ENCODE results near the gene COL20A1.

The COL20A1 gene

DNA sequence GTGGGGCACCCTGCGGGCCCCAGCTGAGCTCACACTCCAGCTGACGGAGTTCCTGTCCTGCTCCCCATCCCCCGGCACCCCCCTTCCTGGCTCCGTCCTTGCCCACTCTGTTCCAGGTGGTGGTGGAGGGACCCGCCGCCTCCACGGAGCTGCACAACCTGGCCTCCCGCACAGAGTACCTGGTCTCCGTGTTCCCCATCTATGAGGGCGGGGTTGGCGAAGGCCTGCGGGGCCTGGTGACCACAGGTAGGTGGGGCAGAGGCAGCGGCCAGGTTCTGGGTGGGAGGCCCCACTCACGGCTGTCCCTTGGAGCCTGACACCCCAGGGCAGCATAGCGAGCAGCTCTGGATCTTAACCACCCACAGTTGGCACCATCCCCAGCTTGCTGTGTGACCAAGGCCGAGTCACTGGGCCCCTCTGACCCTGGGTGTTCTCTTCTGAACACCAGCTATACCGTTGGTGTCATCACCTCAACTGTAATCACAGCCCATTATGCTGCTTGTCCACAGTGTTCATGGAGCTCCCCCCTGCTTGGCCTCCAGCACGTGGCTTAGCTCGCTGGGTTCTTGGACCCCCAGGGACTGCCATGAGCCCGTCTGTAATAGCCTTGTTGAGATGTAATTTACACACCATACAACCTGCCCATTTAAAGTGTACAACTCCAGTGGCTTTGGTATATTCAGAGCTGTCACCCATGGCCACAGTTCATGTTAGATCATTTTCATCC is 17.4 kb downstream of the COL20A1 start:
- DNase-seq, result no peak

DNA sequence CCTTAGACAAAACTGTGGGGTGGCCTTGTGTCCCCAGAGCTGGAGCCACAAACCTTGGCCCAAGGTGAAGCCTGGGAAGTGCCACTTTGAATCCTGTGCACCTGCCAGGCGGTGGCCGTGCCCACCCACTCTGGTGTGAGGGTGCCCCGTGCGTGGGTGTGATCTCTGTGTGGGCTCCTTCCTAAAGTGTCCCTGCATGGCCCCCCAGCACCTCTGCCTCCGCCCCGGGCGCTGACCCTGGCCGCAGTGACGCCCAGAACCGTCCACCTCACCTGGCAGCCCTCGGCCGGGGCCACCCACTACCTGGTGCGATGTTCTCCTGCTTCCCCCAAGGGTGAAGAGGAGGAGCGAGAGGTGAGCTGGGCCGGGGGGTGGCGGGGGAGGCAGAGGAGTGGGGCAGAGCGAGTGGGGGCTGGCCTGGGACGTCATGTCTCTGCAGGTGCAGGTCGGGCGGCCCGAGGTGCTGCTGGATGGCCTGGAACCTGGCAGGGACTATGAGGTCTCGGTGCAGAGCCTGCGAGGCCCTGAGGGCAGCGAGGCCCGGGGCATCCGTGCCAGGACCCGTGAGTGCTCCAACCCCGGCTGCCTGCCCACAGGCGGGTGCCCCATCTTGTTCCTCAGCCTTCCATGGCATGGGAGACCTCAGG is 18.3 kb downstream of the COL20A1 start:
- no peak for DNase-seq

DNA sequence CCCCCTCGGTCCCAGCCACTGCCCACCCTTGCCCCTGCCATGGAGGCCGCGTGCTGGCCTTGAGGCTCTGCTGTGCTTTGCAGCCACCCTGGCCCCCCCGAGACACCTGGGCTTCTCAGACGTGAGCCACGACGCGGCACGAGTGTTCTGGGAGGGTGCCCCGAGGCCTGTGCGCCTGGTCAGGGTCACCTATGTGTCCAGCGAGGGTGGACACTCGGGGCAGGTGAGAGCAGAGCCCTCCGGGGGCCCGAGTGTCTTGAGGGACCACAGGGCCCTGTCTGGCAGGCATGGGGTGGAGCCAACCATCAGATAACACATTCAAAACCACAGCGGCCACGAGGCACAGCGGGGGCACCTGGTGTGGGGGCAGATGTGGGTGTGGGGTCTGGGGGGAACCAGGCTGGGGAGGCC is 18.9 kb downstream of the COL20A1 start:
- no peak for DNase-seq

DNA sequence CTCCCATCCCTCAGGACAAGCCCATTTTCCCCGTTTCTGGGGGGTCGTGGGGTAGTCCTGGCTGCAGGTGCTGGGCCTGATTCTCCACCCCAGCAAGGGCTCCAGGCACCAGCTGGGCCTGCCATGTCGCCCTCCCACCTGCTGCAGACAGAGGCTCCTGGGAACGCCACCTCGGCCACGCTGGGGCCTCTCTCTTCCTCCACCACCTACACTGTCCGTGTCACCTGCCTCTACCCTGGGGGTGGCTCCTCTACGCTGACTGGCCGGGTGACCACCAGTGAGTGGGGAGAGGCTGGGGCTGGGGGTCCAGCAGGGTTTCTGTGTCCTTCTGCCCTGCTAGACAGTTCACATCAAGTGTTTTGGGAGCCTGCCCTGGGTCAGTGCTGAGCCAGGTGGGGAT is 19.3 kb downstream of the COL20A1 start:
- no peak for DNase-seq

DNA sequence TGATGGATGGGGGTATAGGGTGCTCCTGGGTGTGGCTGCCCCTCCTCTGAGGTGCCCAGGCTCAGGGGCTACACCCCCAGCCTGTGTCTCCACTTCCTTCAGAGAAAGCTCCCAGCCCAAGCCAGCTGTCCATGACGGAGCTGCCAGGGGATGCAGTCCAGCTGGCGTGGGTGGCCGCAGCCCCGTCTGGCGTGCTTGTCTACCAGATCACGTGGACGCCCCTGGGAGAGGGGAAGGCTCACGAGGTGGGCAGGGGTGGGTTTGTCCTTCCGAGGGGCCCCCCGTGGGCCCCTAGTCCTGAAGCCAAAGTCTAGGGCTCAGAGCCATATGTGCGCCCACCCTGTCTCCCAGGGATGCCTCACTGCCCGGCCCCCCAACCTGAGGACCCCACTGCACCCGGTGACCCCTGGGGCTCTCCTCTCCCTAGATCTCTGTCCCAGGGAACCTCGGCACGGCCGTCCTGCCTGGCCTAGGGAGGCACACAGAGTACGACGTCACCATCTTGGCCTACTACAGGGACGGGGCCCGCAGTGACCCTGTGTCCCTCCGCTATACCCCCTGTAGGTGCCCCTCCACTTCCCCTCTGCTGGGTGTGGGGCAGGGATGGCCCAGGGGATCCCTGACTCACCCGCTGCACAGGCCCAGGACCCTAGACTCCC is 19.8 kb downstream of the COL20A1 start:
- no peak for DNase-seq

DNA sequence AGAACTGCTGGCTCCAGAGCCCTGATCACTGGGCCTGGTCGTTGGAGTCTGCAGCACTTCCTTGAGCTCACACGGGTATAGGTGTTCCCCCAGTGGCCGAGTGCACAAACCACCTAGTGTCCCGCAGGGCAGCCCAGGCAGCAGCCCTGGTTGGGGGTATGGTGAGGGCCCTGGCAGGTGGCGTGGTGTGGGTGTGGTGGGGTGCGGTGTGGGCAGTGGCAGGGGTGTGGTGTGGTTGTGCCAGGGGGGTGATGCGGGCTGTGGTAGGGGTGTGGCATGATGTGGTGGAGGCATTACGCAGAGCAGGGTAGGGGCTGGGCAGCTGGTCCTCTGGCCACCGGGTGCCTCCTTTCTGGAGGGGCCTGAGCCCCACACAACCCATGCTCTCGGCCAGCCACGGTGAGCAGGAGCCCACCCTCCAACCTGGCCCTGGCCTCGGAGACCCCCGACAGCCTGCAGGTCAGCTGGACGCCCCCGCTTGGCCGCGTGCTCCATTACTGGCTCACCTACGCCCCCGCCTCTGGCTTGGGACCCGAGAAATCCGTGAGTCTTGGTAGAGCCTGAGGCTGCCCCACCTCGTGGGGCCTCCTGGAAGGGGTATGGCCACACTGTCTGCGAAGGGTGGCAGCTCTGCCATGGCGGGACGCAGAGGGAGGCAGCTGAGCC is 20.5 kb downstream of the COL20A1 start:
- no peak for DNase-seq

DNA sequence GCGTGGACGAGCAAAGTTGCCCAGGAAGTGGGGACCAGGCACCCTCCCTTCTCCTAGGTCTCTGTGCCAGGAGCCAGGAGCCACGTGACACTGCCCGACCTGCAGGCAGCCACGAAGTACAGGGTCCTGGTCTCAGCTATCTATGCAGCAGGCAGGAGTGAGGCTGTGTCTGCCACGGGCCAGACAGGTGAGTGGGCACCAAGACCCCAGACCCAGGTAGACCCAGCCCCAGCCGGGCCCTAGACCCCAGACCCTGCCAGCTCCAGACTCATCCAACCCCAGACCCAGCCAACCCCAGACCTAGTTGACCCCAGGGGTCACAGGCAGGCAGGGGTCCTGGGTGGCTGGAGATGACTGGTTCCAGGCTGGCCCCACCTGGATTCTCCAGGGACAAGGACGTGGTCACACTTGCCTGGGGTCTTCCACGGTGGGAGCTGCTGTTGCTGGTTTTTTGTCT is 21.1 kb downstream of the COL20A1 start:
- no peak for DNase-seq

DNA sequence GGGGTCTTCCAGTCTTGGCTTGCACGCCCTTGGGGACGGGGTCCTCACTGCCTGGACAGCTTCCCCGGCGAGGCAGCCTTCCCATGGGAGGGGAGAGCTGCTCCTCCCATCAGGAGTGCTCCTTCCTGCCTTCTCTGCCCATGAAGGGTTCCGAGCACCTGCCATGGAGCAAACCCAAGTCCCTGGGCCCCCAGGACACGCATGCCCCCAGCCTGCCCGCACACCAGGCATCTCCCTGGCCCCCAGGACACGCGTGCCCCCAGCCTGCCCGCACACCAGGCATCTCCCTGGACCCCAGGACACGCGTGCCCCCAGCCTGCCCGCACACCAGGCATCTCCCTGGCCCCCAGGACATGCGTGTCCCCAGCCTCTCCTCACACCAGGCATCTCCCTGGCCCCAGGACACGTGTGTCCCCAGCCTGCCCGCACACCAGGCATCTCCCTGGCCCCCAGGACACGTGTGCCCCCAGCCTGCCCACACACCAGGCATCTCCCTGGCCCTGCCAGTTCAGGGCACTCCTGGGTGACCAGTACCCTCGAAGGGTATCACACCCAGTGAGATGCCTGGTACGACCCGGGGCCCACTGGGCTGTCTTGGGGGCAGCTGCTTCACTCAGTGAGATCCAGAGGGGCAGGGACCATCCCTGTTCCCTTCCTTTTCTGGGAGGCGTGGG is 21.7 kb downstream of the COL20A1 start:
- no peak for DNase-seq

DNA sequence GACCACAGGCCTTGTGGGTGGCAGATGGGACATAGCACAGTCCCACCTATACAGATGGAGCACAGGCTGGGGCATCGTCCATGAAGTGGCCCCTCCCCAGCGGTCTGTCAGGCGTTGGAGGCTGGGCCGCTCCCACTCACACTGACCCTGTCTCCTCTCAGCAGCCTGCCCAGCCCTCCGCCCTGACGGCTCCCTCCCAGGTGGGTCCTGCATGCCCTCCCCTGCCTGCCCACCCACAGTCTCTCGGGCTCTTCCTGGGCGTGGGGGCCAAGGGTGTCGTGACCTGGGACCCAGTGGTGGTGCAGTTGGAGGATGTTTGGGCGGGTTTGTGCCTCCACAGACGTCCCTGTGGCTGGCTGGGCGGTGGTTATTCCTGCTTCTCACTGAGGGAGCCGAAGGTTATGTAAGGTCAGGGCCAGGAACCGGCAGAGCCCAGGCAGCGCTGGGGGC is 22.3 kb downstream of the COL20A1 start:
- DNase-seq, result no peak

DNA sequence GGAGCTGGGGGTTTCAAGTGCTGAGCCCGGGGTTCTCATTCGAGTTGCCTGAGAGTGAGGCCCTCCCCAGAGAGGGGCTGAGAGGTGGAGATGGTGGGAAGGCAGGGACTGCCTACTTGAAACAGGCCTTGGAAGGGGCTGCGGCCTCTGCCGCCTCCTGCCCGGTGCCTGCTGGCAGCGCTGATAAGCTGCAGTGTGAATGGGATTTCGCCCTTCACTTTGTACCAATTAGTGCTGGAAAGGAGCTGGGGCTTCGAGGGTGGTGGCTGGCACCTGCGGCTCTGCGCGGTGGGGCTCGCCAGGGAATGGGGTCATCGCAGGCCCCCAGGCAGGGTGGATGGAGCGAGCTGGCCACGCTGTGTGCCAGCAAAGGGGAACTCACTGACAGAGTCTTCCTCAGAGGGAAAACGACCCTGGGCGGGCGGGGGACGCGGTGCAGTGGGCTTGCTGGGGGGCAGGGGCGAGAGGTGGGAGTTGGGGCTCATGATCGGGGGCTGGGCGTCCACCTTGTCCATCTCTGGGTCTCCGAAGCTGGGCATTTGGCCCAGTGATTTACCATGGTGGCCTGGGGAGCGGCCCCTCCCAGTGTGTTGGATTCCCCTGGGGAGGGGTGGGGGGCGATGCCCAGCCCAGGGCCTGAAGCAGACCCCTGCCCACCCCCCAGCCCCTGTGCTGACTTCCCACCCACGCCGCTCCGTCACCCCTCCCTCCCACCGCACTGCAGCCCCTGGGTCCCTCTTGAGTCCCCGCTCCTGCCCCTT is 22.9 kb downstream of the COL20A1 start:
- no peak for DNase-seq

DNA sequence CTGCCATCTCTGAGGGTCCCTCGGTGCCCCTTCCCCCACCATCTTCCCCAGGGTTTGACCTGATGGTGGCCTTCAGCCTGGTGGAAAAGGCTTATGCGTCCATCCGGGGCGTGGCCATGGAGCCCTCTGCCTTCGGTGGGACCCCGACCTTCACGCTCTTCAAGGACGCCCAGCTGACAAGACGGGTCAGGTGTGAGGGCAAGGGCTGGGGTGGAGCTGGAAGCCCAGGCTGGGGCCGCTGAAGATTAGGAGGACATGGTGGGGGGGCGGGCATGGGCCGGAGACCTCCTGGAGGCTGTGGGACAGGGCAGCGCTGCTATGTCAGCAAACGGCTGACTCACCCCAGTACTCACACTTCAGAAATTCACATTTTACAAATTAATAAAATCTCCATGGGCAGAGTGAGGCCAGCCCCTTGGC is 23.5 kb downstream of the COL20A1 start:
- DNase-seq, result no peak

DNA sequence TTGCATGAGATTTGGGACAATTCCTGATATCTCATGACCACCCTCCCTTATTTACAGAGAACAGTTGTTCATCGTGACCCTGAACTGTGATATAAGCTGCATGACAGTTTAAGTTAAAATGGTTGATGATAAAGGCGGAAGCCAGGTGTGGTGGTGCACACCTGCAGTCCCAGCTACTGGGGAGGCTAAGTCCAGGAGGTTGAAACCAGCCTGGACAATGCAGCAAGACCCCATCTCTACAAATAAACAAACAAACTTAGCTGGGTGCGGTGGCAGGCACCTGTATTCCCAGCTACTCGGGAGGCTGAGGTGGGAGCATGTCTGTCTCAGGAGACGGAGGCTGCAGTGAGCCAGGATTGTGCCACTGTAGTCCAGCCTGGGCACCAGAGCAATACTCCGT is 24.1 kb downstream of the COL20A1 start:
- no peak for DNase-seq

DNA sequence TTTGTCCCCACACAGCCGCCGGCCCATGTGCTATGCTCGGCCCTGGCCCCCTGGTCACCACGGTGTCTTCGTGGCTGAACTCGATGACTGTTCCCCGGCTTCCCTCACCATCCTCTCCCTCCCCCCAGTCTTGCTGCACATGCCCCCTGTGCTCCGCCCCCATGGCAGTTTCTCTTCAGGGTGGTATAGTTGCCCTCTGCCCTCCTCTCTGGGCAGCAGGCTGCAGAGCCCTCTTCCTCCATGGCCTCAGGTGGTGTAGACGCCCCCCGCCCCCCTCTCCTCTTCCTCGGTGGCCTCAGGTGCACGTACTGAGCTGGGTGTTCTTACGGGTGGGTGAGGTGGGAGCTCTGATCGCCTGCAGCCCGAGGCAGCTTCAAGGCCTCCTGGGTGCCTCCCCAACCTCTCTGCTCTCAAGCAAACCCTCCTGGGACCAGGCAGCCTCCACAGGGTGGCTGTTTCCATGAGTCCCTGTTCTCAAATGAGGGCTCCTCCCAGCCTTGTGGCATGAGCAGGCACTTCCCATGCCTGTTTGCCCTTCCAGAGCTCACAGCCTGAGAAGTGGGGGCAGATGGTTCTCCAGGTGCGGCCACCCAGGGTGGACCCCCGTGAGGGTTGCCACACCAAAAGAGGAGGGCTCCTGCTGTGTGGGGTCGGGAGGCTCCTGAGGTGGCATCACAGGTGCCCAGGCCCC is 24.8 kb downstream of the COL20A1 start:
- no peak for DNase-seq

DNA sequence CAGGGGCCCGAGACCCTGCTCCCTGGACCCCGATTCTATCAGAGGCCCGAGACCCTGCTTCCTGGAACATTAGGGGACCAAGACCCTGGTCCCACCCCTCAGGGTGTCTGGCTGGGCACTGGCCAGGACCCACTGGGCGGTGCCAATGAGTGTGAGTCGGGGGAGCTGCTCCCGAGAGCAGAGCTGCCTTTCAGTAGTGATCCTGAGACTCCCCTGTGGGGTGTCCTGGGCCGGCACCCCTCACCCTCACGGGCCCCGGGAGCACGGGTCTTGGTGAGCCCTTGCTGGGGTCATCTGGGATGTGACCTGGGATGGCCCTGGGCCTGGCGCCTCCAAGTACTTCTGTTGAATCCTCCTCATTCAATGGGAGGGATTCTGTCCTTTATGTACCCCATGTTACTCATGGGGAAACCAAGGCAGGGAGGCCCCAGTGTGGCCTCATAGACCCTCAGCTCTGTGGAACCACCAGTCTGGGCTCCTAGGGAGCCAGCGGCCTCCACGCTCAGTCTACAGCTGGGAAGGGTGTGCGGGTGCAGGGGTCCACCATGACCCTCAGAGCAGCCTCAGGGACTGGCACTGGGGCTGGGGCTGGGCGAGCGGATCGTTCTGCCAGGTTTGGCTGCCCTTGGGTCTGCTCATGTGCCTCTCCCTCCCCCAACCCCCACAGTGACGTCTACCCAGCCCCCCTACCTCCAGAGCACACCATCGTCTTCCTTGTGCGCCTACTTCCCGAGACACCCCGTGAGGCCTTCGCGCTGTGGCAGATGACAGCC is 25.6 kb downstream of the COL20A1 start:
- no peak for DNase-seq

DNA sequence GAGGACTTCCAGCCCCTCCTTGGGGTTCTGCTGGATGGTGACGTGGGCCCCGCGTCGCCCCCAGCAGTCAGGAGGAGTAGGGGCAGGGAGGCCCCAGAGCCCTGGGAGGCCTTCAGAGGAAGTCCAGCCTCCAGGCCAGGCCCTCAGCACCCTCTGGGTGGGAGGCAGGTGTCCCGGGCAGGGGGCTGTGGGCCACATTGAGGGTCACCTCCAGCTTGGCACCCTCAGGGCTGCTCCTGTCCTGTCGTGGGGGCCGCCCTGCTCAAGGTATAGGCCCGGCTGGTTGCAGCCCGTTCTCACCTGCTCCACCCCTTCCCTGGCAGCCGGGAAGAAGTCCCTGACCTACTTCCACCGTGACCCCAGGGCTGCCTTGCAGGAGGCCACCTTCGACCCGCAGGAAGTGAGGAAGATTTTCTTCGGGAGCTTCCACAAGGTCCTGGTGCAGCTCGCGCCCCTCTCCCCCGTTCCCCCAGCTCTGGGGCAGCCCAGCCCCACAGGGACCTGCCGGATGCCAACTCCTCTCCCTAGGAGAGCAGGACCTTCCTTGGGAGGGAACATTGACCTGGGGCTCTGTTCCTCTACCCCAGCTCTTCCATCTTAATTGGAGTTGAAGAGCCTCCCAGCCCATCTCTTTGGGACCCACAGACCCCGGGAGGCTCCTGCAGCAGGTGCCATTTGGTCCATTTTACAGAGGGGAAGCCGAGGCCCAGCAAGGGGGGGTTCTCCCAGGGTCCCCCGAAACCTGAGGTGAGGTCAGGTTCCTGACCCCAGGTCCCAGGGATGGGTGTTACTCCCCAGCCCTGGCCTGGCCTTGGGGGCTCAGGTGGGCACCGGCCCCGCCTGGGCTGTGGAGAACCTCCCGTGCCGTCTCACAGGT is 26.4 kb downstream of the COL20A1 start:
- DNase-seq, result no peak

DNA sequence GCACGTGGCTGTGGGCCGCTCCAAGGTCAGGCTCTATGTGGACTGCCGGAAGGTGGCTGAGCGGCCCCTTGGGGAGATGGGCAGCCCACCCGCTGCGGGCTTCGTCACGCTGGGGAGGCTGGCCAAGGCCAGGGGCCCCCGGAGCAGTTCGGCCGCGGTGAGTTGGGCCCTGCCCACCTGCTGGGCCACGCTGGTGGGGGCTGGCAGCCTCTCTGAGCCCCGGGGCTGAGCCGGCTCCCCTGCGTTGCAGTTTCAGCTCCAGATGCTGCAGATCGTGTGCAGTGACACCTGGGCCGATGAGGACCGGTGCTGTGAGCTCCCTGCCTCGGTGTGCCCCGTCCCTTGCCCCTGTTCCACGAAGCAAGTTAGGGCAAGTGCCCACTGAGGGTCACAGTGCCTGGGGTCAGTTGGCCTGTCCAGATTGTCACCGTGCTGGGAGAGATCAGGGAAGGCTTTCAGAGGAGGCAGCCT is 27.1 kb downstream of the COL20A1 start:
- DNase-seq, result no peak

DNA sequence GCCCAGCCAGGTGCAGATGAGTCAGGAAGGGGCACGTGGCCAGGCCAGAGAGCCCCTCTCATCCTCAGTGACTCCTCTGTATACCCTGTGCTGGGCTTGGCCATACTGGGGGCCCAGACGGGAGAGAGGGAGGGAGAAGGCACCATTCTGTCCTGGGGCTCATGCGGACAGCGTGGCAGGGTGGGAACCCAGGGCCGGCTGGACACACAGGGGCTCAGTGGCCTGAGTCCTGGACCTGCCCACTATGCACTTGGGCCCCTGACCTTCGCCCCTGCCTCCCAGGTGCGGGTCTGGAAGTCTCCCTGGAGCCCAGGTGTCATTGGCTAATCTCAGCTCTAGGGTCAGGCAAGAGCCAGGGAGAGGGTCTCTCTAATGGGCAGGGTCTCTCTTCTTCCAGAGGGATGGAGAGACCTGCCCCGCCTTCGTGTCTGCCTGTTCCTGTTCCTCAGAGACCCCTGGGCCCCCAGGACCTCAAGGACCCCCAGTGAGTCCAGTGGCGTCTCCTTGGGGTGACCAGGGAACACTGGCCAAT is 27.7 kb downstream of the COL20A1 start:
- DNase-seq, result no peak

DNA sequence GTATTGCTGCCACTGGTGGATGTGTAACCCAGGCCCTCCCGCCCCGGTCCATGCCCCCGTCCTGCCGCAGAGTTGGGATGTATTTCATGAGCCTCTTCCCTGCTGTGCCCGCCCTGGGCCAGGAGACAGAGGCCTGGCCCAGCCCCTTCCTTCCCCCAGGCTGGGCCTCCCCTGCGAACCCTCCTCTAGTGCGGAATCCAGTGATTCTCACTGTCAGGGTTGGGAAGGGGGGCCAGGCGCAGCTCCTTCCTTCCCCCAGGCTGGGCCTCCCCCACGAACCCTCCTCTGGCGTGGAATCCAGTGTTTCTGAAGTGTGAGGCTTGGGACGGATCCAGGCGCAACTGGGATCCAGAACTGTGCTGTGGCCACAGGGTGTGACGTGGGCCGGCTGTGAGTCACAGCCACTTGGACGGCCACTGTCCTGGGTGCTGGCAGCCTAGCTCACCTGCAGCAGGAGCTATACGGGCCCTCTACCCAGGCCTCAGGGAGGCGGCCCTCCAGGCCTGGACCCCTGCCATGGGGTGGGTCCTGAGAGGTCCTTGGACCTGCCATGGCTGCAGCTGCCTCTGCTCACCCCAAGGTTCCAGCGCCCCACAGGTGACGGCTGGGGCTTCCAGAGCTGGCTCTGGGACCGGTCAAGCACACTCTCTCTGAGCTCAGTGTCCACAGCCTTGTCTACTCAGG is 28.3 kb downstream of the COL20A1 start:
- no peak for DNase-seq
